Measurements from ENCODE around the gene ELMO3. TPM values are rescaled to one million over a fixed set of nuclear protein-coding genes. Genes with fewer than 3 reads are reported as not detected.

Gene ELMO3
- total and polyA plus RNA-seq, 2 of the 13 experiments (the other 11 are each of a cell fraction or from before 2014, with no cell fraction given) = 2.6 to 4.0 TPM

GRCh38 chr16:67248401-67249177 lies 49.7 kb downstream of the ELMO3 start, which contains the start of gene SLC9A5 (continued):
- TF ChIP-seq HMGXB4 (CRISPR knock-in tag; IDR thresholded peaks at IDR 0.05; ENCODE audit: borderline replicate concordance in 1 of 2, low read depth in 1 of 2) (0 out of 4 replicates have a peak, but pooled peaks of 1 of the 2 experiments have one; percentile 19), RFXAP (CRISPR knock-in tag; IDR thresholded peaks at IDR 0.05; ENCODE audit: borderline replicate concordance) (peak; percentile 86), ZNF143 (CRISPR knock-in tag; IDR thresholded peaks at IDR 0.05) (0 out of 2 replicates have a peak, but pooled peaks have one; percentile 17), ZNF598 (CRISPR knock-in tag; IDR thresholded peaks at IDR 0.05; ENCODE audit: borderline replicate concordance) (no peak), ZNF543 (CRISPR knock-in tag; IDR thresholded peaks at IDR 0.05) (0 out of 2 replicates have a peak, but pooled peaks have one; percentile 43), ZFP82 (CRISPR knock-in tag; IDR thresholded peaks at IDR 0.05; ENCODE audit: borderline replicate concordance) (peak; percentile 25; the same call in 1 of the 2 replicates), POGK (CRISPR knock-in tag; conservative IDR thresholded peaks at IDR 0.05) (peak; percentile 42; the same call in 1 of the 2 replicates), BHLHE40 (IDR thresholded peaks at IDR 0.05; ENCODE audit: low read length) (0 out of 2 replicates have a peak, but pooled peaks have one; percentile 3), ZNF563 (CRISPR knock-in tag; IDR thresholded peaks at IDR 0.05) (peak; percentile 23; the same call in 1 of the 2 replicates), ZNF263 (CRISPR knock-in tag; IDR thresholded peaks at IDR 0.05) (peak; percentile 43; the same call in 1 of the 2 replicates), HNRNPK (IDR thresholded peaks at IDR 0.05; ENCODE audit: low read depth, low read length, poor library complexity, severe bottlenecking) (peak; percentile 48), ARID2 (CRISPR knock-in tag; IDR thresholded peaks at IDR 0.05; ENCODE audit: borderline replicate concordance) (0 out of 2 replicates have a peak, but pooled peaks have one; percentile 37), ZNF431 (CRISPR knock-in tag; IDR thresholded peaks at IDR 0.05; ENCODE audit: borderline replicate concordance, low read depth) (0 out of 2 replicates have a peak, but pooled peaks have one; percentile 62), ZNF337 (CRISPR knock-in tag; IDR thresholded peaks at IDR 0.05; ENCODE audit: borderline replicate concordance, low read depth) (no peak; the same call in 1 of the 2 replicates), NCOA1 (CRISPR knock-in tag; IDR thresholded peaks at IDR 0.05) (no peak)
- TF ChIP-seq, protein P1, sequence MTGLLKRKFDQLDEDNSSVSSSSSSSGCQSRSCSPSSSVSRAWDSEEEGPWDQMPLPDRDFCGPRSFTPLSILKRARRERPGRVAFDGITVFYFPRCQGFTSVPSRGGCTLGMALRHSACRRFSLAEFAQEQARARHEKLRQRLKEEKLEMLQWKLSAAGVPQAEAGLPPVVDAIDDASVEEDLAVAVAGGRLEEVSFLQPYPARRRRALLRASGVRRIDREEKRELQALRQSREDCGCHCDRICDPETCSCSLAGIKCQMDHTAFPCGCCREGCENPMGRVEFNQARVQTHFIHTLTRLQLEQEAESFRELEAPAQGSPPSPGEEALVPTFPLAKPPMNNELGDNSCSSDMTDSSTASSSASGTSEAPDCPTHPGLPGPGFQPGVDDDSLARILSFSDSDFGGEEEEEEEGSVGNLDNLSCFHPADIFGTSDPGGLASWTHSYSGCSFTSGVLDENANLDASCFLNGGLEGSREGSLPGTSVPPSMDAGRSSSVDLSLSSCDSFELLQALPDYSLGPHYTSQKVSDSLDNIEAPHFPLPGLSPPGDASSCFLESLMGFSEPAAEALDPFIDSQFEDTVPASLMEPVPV (CRISPR knock-in tag; IDR thresholded peaks at IDR 0.05) = 0 out of 2 replicates have a peak, but pooled peaks have one; percentile 81

Measured in HepG2 (cell line).